NB4 (cell line): ENCODE data around the gene G0S2.

Experiments used
- MYC ChIP-seq: IDR thresholded peaks from 2 replicates; pipeline ENCODE4 v1.6.1; 2011; ENCODE audit warnings: low read depth, low read length
- TF ChIP-seq, protein P1 (sequence below): IDR thresholded peaks from one replicate; pipeline ENCODE4 v1.5.1; 2012; ENCODE audit warnings: low read depth, low read length
- TF ChIP-seq, protein P2 (sequence below): IDR thresholded peaks from 2 replicates; pipeline ENCODE4 v1.6.1; 2011; ENCODE audit warnings: low read depth, low read length

DNA sequence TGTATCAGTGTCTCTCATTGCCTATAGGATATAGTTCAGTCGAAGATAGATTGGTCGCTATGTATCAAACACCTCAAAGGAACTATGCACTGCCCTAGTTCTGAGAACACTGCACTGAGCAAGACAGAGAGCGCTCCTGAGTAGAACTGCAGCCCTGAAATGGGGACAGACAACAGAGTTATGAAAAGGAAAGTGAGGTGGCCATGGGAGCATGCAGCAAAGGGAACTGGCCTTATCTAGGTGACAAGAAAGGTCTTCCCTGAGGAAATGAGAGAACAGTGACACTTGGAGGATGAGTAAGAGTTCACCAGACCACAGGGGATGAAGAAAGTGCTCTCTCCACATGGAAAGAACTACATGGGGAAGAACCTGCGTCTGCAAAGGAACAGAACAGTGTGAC lies 7.5 kb upstream of the G0S2 start:
- TF ChIP-seq, protein P1, sequence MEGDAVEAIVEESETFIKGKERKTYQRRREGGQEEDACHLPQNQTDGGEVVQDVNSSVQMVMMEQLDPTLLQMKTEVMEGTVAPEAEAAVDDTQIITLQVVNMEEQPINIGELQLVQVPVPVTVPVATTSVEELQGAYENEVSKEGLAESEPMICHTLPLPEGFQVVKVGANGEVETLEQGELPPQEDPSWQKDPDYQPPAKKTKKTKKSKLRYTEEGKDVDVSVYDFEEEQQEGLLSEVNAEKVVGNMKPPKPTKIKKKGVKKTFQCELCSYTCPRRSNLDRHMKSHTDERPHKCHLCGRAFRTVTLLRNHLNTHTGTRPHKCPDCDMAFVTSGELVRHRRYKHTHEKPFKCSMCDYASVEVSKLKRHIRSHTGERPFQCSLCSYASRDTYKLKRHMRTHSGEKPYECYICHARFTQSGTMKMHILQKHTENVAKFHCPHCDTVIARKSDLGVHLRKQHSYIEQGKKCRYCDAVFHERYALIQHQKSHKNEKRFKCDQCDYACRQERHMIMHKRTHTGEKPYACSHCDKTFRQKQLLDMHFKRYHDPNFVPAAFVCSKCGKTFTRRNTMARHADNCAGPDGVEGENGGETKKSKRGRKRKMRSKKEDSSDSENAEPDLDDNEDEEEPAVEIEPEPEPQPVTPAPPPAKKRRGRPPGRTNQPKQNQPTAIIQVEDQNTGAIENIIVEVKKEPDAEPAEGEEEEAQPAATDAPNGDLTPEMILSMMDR = no peak
- TF ChIP-seq, protein P2, sequence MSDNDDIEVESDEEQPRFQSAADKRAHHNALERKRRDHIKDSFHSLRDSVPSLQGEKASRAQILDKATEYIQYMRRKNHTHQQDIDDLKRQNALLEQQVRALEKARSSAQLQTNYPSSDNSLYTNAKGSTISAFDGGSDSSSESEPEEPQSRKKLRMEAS = no peak
- no peak for TF ChIP-seq MYC
